ENCODE results near the gene CTNNA3. TPM values are rescaled to one million over a fixed set of nuclear protein-coding genes. Genes with fewer than 3 reads are reported as not detected.

CTNNA3 gene
- total and polyA plus RNA-seq, 9 donors: 4.1 to 18.8 (median 6.3) TPM

DNA sequence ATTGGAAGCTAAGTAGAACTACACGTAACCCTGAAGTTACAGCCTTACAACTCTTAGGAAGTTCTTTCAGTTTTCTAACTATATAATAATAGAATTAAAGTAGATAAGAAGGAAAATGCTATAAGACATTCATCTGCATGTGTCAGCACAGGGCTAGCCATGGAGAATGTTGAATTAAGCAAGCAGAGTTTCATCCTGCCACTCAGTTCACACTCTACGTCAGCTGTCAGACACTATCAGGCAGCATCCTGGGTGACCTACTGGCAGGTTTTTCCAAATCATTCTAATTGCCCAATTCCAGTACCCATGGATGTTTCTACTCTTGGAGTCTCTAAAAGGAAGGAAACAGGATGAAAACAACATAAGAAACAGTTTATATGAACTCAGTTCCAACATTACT, 815.2 kb downstream of the CTNNA3 start:
- no peak overlapping the region for H3K27ac ChIP-seq (ENCODE audit: low read length)
- H3K4me1 ChIP-seq (ENCODE audit: control insufficient read depth, insufficient read depth, low read length): no peaks in the 10 kb centered on the region
- no peaks in the 10 kb centered on the region for H3K9me3 ChIP-seq (replicated peaks; ENCODE audit: control insufficient read depth, low read depth, low read length)
- H3K27me3 ChIP-seq (ENCODE audit: control insufficient read depth, insufficient read depth, low read length): no peaks in the 10 kb centered on the region
- no peaks in the 10 kb centered on the region for H3K36me3 ChIP-seq (ENCODE audit: control insufficient read depth, insufficient read depth, low read length)
- no peak overlapping the region for H3K4me3 ChIP-seq (ENCODE audit: low read length)
- no peak for DNase-seq
- whole genome bisulfite sequencing (ENCODE audit: insufficient coverage): 71% methylated on average over 1 of the region's 2 CpGs

GRCh38 chr10:66880292-66880691, 815.7 kb downstream of the CTNNA3 start:
- no peak overlapping the region for H3K4me3 ChIP-seq (ENCODE audit: low read length)
- no peaks in the 10 kb centered on the region for H3K27me3 ChIP-seq (ENCODE audit: control insufficient read depth, insufficient read depth, low read length)
- H3K9me3 ChIP-seq (replicated peaks; ENCODE audit: control insufficient read depth, low read depth, low read length): no peaks in the 10 kb centered on the region
- WGBS (ENCODE audit: insufficient coverage): no CpG with 5 or more reads among the region's 1 CpG
- DNase-seq: no peak
- H3K36me3 ChIP-seq (ENCODE audit: control insufficient read depth, insufficient read depth, low read length): no peaks in the 10 kb centered on the region
- H3K4me1 ChIP-seq (ENCODE audit: control insufficient read depth, insufficient read depth, low read length): no peaks in the 10 kb centered on the region
- H3K27ac ChIP-seq (ENCODE audit: low read length): no peak overlapping the region

GRCh38 chr10:66877361-66877760, 818.6 kb downstream of the CTNNA3 start:
- WGBS (ENCODE audit: insufficient coverage): no CpG with 5 or more reads among the region's 2 CpGs
- DNase-seq: no peak
- no peaks in the 10 kb centered on the region for H3K4me1 ChIP-seq (ENCODE audit: control insufficient read depth, insufficient read depth, low read length)
- no peak overlapping the region for H3K4me3 ChIP-seq (ENCODE audit: low read length)
- H3K27ac ChIP-seq (ENCODE audit: low read length): no peak overlapping the region
- no peaks in the 10 kb centered on the region for H3K27me3 ChIP-seq (ENCODE audit: control insufficient read depth, insufficient read depth, low read length)
- no peaks in the 10 kb centered on the region for H3K36me3 ChIP-seq (ENCODE audit: control insufficient read depth, insufficient read depth, low read length)
- no peaks in the 10 kb centered on the region for H3K9me3 ChIP-seq (replicated peaks; ENCODE audit: control insufficient read depth, low read depth, low read length)

- DNase-seq: no peak
- Histone ChIP-seq H3K9me3 (replicated peaks; ENCODE audit: control insufficient read depth, low read depth, low read length) (no peaks in the 10 kb centered on the region), H3K36me3 (ENCODE audit: control insufficient read depth, insufficient read depth, low read length) (no peaks in the 10 kb centered on the region), H3K4me3 (ENCODE audit: low read length) (no peak overlapping the region), H3K4me1 (ENCODE audit: control insufficient read depth, insufficient read depth, low read length) (no peaks in the 10 kb centered on the region), H3K27ac (ENCODE audit: low read length) (no peak overlapping the region), H3K27me3 (ENCODE audit: control insufficient read depth, insufficient read depth, low read length) (no peaks in the 10 kb centered on the region)
Observed at GRCh38 chr10:66869635-66870034, 826.4 kb downstream of the CTNNA3 start.

- whole genome bisulfite sequencing (ENCODE audit: insufficient coverage): 79% methylated on average over 2 of the region's 4 CpGs
Observed at GRCh38 chr10:66862687-66863258, 833.2 kb downstream of the CTNNA3 start.

GRCh38 chr10:66860376-66860945, 835.5 kb downstream of the CTNNA3 start:
- H3K36me3 ChIP-seq (ENCODE audit: control insufficient read depth, insufficient read depth, low read length): no peaks in the 10 kb centered on the region
- WGBS (ENCODE audit: insufficient coverage): no CpG with 5 or more reads among the region's 2 CpGs
- H3K27ac ChIP-seq (ENCODE audit: low read length): no peak overlapping the region
- H3K4me3 ChIP-seq (ENCODE audit: low read length): no peak overlapping the region
- no peak for DNase-seq
- no peaks in the 10 kb centered on the region for H3K27me3 ChIP-seq (ENCODE audit: control insufficient read depth, insufficient read depth, low read length)
- H3K9me3 ChIP-seq (replicated peaks; ENCODE audit: control insufficient read depth, low read depth, low read length): no peaks in the 10 kb centered on the region
- H3K4me1 ChIP-seq (ENCODE audit: control insufficient read depth, insufficient read depth, low read length): no peaks in the 10 kb centered on the region

More at GRCh38 chr10:66862687-66863258, 833.2 kb downstream of the CTNNA3 start:
- Histone ChIP-seq H3K36me3 (ENCODE audit: control insufficient read depth, insufficient read depth, low read length) (no peaks in the 10 kb centered on the region), H3K9me3 (replicated peaks; ENCODE audit: control insufficient read depth, low read depth, low read length) (no peaks in the 10 kb centered on the region), H3K4me3 (ENCODE audit: low read length) (no peak overlapping the region), H3K27ac (ENCODE audit: low read length) (no peak overlapping the region), H3K4me1 (ENCODE audit: control insufficient read depth, insufficient read depth, low read length) (no peaks in the 10 kb centered on the region), H3K27me3 (ENCODE audit: control insufficient read depth, insufficient read depth, low read length) (no peaks in the 10 kb centered on the region)
- no peak for DNase-seq

DNA sequence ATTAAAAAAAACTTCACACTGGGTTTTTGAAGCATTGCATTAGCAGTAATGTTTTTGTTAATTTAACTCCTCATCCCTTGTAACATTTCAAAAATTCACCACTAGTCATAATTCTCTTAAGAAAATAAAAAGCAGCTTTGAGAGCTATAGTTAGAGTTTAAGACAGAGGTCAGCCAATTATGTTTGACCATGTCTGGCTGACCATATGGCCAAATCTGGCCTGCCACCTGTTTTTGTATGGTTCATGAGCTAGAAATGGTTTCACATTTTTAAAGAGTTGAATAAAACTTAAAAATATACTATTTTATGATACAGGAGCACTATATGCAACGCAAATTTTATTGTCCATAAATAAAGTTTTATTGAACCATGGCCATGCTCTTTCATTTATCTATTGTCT, 843.2 kb downstream of the CTNNA3 start:
- Histone ChIP-seq H3K4me3 (ENCODE audit: low read length) (no peak overlapping the region), H3K27me3 (ENCODE audit: control insufficient read depth, insufficient read depth, low read length) (no peaks in the 10 kb centered on the region), H3K4me1 (ENCODE audit: control insufficient read depth, insufficient read depth, low read length) (no peaks in the 10 kb centered on the region), H3K9me3 (replicated peaks; ENCODE audit: control insufficient read depth, low read depth, low read length) (no peaks in the 10 kb centered on the region), H3K27ac (ENCODE audit: low read length) (no peak overlapping the region), H3K36me3 (ENCODE audit: control insufficient read depth, insufficient read depth, low read length) (no peaks in the 10 kb centered on the region)
- WGBS (ENCODE audit: insufficient coverage): no CpG with 5 or more reads among the region's 1 CpG
- no peak for DNase-seq

- Histone ChIP-seq H3K4me1 (ENCODE audit: control insufficient read depth, insufficient read depth, low read length) (no peaks in the 10 kb centered on the region), H3K9me3 (replicated peaks; ENCODE audit: control insufficient read depth, low read depth, low read length) (no peaks in the 10 kb centered on the region), H3K36me3 (ENCODE audit: control insufficient read depth, insufficient read depth, low read length) (no peaks in the 10 kb centered on the region), H3K4me3 (ENCODE audit: low read length) (no peak overlapping the region), H3K27ac (ENCODE audit: low read length) (no peak overlapping the region), H3K27me3 (ENCODE audit: control insufficient read depth, insufficient read depth, low read length) (no peaks in the 10 kb centered on the region)
- DNase-seq: peak; percentile 54
- no CpG with 5 or more reads among the region's 3 CpGs for WGBS (ENCODE audit: insufficient coverage)
Observed at GRCh38 chr10:66848856-66849255, 847.1 kb downstream of the CTNNA3 start.

GRCh38 chr10:66844176-66844942, 851.6 kb downstream of the CTNNA3 start:
- peak; percentile 17 for DNase-seq
- Histone ChIP-seq H3K27ac (ENCODE audit: low read length) (no peak overlapping the region), H3K27me3 (ENCODE audit: control insufficient read depth, insufficient read depth, low read length) (no peaks in the 10 kb centered on the region), H3K36me3 (ENCODE audit: control insufficient read depth, insufficient read depth, low read length) (no peaks in the 10 kb centered on the region), H3K4me3 (ENCODE audit: low read length) (no peak overlapping the region), H3K9me3 (replicated peaks; ENCODE audit: control insufficient read depth, low read depth, low read length) (no peaks in the 10 kb centered on the region), H3K4me1 (ENCODE audit: control insufficient read depth, insufficient read depth, low read length) (no peaks in the 10 kb centered on the region)
- no CpG with 5 or more reads among the region's 1 CpG for WGBS (ENCODE audit: insufficient coverage)

GRCh38 chr10:66843396-66843795, 852.6 kb downstream of the CTNNA3 start:
- Histone ChIP-seq H3K9me3 (replicated peaks; ENCODE audit: control insufficient read depth, low read depth, low read length) (no peaks in the 10 kb centered on the region), H3K4me1 (ENCODE audit: control insufficient read depth, insufficient read depth, low read length) (no peaks in the 10 kb centered on the region), H3K27me3 (ENCODE audit: control insufficient read depth, insufficient read depth, low read length) (no peaks in the 10 kb centered on the region), H3K4me3 (ENCODE audit: low read length) (no peak overlapping the region), H3K27ac (ENCODE audit: low read length) (no peak overlapping the region), H3K36me3 (ENCODE audit: control insufficient read depth, insufficient read depth, low read length) (no peaks in the 10 kb centered on the region)
- WGBS (ENCODE audit: insufficient coverage): no CpG with 5 or more reads among the region's 1 CpG
- no peak for DNase-seq

All from muscle of leg (tissue), 11 donors.